DMS 273 (cell line): ENCODE measurements around the gene NTM.
"Not testable (repeated sequence)": the region's sequence is repeated elsewhere in the genome, so short reads cannot be mapped to it uniquely, and the experiment has no call there.

ENCODE experiments used
- DNase-seq: peaks from one replicate; lab custom pipeline; 2025; ENCODE audit not compliant: unreplicated experiment; lab: John Stamatoyannopoulos, UW

Gene NTM

DNA sequence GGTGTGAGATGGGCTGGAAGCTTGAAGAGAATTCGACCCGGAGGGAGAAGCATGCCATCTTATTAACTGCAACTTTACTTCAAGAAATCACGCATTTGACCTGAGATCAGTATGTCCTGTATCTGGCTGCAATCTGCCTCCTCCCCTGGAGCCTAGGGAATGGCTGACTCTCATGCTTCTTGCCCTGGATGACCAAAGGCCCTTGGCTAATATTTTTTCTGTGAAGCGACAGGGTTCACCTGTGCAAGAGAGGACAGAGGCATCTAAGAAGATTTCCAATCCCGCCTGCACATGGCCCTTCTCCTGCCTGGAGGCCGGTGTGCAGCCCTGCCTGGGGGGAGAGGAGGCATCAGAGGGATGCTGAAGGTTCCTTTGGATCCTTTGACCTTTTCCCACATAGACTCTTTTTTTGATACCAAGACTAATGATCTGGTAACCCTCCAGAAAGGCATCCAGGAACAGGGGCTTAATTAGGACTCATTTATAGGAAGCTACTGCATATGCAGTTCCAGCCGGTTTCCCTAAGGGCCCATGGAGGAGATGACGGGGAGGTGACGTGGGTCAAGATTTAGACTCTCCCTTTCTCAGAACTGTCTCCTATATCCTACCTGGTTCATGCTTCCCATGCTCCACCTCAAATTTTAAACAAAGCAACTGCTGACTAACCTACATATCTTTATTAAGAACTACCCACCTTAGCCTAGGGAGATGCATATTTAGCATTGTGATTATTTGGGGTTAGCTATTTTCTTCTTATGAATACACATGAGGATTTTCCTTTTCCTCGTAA is 50.8 kb downstream of the NTM start:
- DNase-seq = no peak

- DNase-seq = no peak
Measured at GRCh38 chr11:131422029-131422428, 51.6 kb downstream of the NTM start.

DNA sequence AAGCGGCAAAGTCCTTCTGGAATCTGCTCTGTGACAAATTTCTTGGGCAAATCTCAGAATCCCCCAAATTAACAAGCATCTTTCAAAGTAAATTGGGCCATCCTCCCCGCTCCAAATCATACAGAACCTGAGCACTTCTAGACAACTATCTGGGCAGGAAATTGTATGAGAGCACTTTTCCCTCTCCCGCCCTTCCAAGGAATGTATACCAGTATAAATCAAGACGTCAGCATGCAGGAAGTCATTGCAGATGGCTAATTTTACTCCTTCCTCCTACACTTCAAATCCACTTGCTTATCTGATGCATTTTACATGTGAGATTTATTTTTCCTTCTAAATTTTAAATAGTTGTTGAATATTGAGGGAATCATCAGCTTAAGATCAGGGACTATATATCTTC is 52.1 kb downstream of the NTM start:
- DNase-seq = no peak

GRCh38 chr11:131423688-131424087 is 53.3 kb downstream of the NTM start:
- no peak for DNase-seq

DNA sequence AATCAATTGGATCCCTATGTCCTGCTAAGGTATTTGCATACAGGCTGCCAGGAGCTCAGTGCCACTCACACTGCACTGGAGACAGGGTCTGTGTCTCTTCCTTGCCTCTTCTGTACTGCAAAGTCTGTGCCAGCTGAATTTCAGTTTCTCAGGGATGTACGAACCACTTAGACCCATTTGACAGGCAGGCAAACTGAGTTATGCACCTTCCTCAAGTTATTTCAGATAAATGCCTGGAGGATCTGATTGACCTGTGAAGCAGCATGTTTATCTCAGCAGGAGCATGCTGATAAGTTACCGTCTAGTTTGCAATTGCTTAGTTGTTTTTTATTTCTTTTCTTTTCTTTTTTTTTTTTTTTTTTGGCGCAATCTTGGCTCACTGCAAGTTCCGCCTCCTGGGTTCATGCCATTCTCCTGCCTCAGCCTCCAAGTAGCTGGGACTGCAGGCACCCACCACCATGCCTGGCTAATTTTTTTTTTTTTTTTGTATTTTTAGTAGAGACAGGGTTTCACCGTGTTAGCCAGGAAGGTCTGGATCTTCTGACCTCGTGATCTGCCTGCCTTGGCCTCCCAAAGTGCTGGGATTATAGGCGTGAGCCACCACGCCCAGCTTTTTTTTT is 54.0 kb downstream of the NTM start:
- DNase-seq = not testable (repeated sequence)

DNA sequence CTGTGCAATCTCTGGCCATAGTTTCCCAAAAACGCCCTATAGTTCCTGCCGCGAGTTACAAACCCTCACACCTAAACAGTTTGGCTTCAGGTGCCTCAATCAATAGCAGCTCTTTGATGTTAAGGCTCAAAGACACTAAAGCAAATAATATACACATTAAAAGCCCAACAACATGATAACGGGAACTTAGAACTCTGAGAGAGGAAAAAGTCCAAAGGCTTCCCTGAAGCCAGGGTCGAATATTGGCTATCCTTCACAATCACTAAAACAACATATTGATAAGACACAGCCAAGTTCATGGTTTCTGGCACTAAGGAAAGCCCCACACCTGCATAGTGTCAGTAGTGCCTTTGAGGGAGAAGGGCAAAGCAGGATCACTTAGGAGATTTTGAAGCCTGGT is 54.9 kb downstream of the NTM start:
- no peak for DNase-seq

GRCh38 chr11:131428853-131429252 is 58.4 kb downstream of the NTM start:
- no peak for DNase-seq

GRCh38 chr11:131430473-131431208 is 60.2 kb downstream of the NTM start:
- no peak for DNase-seq

DNA sequence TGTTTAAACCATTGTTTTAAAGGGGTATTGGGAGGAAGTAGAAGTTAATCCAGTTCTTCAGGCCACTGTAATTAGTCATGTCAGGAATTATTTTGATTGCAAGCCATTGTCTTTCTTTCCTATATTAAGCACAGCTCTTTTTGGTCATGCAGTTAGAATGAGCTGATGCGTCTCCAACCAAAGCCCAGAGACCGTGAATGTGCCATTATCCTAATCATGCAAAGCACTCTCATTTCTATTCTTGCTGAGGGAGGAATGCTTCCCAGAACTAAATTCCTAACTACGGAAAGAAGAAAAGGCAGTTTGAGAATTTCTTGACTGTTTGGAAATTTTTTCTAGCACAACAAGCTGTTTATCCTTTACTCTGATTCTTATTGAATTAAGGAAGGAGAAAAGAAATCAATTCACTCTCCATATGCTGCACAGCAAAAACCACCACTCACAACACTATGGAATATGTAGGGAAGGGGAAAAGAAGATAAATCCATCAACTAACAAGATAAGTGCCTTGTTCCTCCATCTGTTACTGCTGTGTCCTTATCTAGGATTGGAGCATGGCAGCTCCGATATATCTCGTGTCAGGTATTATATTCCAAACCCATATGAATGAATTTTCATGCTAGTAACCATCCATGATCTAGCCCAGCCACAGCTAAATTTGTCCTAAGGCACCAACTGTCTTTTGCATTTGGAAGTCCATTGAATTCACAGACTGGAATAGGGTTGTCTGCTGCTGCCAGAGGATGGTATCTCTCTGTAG is 70.8 kb downstream of the NTM start:
- no peak for DNase-seq

GRCh38 chr11:131446590-131447275 is 76.3 kb downstream of the NTM start:
- DNase-seq = no peak

DNA sequence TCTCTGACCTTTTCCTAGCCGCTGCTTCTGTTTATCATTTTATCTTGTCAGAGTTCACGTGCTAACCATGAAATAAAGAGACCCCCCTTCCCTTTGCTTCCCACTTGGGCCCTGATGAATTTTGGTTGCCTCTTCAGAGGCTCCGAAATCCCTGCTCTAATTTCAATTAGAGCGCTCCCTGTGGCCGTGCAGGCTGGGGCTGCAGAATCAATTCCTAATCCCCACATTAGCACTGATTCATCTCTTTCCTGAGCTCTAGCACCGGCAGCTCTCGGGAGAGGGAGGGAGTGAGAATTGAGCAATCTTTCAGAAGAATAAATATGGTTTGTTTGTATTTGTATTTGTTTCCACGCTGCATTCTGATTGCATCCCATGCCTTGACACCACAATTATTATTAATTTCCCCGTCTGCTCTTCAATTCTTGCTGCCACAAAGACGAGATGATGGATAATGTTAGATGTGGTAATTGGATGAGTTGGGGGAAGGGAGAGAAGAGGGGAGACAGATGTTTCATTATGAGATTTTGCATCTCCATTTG is 76.9 kb downstream of the NTM start:
- no peak for DNase-seq

DNA sequence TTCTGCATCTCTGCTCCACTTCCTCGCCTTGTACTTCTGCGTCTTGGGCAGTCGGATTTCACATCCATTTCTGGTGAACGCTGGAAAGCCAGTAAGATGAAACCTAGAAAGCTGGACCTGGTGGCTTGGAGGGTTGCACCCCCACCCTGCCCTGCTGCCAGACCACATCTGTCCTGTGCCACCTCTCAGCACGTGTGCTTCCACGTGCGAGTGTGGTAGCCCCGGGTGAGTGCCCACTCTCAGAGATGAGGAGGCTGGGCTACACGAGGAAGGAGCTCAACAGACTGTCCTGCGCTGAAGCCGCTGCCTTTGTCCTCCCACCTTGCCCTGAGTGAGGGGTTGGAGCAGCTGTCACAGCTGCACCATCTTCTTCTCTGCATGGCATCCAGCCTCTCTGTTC is 77.5 kb downstream of the NTM start:
- DNase-seq = no peak

- DNase-seq = no peak
Measured at GRCh38 chr11:131449036-131450019, 78.9 kb downstream of the NTM start.

GRCh38 chr11:131454490-131454889 is 84.1 kb downstream of the NTM start:
- no peak for DNase-seq

DNA sequence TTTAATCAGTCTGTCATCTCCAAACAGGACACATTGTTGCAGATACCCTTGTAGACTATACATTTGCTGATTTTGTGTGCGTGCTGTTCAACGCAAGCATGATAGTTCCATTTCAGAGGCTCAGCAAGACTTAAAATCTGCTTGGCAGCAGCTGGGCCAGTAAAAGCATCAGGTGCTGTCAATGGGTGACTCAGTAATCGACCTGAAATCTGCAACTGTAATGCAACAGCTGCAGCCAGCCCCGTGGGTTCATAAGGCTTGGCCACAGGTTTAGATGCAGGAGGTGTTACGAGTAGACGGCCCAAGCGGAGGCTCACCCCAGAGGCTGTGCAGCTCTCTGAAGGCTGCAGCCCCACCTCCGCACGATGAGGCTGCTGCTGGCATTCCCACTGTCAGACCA is 84.6 kb downstream of the NTM start:
- DNase-seq = no peak

DNA sequence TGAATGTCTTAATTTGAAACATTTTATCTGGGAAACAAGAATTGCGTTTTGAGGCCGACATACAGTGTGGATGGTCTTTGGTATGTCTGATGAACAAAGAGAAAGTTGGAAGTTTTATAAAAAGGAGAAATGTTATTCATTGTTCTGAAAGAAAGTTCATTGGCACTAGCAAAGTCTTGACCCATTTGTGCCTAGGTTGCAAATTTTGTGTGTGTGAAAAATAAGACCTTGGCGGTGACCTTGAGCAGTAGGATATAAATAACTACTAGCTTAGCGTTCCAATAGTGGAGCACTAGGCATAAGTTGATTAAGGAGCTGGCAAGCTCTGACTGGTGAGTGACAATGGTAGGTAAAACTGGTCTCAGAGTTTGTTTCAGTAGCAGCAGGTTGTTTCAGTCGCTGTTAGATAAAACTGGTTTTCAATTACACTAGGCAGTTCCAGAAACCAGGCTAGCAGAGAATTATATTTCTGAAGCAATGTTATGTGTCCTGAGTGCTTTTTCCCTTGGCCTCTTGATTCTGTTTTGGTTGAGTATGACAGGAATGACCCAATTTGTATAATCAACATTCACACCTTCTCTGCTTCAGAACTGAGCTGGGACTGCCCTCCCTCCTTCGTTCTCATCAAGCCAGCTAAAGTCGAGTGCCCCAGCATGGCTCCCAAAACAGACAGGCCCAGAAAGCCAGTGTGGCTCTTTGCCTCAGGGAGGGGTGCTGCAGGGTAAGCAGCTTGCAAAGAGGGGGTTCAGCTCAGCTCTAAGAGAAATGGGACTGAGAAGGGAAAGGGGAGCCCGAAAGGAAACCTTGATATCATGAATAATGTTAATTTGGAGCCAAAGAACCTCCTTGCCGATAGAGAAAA is 85.7 kb downstream of the NTM start:
- DNase-seq = no peak

- DNase-seq = no peak
Measured at GRCh38 chr11:131457163-131457562, 86.7 kb downstream of the NTM start.

- no peak for DNase-seq
Measured at GRCh38 chr11:131458421-131458820, 88.0 kb downstream of the NTM start.
